AG09309 (cell line): ENCODE data around the gene SLF2.

Experiments
- DNase-seq: peaks from one replicate; pipeline ENCODE4 v3.0.0-alpha.2; 2010; ENCODE audit warnings: low read depth
- H3K4me3 ChIP-seq: 2 replicates; pipeline ENCODE4 v1.5.1; 2011; ENCODE audit warnings: mild to moderate bottlenecking, low read depth, low read length, moderate library complexity; ENCODE audit not compliant: control insufficient read depth
- TF ChIP-seq, protein P1 (sequence below): IDR thresholded peaks from 2 replicates; pipeline ENCODE4 v1.5.1; 2011; ENCODE audit warnings: mild to moderate bottlenecking, low read depth, low read length, inconsistent platforms; ENCODE audit not compliant: insufficient read depth, control insufficient read depth; ENCODE audit errors: missing control alignments

SLF2 gene

DNA sequence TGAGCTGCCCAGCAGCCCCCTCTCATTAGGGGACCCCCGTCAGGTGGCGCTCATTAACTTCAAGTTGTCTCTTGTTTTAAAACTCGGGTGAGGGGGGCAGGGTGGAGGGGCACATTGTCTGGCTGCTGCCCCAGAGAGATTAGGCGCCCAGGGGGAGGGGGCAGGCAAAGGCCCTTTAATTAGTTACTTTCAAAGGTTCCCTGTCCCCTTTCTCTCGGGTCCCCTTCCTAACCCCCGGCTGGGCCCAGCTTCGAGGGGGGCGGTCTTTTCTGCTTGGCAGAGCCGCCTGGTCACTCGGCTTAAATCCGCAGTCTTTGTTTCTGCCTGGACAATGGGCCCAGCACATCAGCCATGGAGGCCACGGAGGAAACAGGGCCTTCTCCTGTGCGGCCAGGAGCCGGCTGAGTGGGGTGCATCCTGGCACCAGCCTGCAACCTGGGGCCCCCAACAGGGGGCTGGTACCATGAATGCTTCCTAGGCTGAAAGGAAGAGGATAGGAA is 38.9 kb upstream of the SLF2 start:
- no peak for DNase-seq
- TF ChIP-seq, protein P1, sequence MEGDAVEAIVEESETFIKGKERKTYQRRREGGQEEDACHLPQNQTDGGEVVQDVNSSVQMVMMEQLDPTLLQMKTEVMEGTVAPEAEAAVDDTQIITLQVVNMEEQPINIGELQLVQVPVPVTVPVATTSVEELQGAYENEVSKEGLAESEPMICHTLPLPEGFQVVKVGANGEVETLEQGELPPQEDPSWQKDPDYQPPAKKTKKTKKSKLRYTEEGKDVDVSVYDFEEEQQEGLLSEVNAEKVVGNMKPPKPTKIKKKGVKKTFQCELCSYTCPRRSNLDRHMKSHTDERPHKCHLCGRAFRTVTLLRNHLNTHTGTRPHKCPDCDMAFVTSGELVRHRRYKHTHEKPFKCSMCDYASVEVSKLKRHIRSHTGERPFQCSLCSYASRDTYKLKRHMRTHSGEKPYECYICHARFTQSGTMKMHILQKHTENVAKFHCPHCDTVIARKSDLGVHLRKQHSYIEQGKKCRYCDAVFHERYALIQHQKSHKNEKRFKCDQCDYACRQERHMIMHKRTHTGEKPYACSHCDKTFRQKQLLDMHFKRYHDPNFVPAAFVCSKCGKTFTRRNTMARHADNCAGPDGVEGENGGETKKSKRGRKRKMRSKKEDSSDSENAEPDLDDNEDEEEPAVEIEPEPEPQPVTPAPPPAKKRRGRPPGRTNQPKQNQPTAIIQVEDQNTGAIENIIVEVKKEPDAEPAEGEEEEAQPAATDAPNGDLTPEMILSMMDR, result no peak
- H3K4me3 ChIP-seq, result no peak overlapping the region

DNA sequence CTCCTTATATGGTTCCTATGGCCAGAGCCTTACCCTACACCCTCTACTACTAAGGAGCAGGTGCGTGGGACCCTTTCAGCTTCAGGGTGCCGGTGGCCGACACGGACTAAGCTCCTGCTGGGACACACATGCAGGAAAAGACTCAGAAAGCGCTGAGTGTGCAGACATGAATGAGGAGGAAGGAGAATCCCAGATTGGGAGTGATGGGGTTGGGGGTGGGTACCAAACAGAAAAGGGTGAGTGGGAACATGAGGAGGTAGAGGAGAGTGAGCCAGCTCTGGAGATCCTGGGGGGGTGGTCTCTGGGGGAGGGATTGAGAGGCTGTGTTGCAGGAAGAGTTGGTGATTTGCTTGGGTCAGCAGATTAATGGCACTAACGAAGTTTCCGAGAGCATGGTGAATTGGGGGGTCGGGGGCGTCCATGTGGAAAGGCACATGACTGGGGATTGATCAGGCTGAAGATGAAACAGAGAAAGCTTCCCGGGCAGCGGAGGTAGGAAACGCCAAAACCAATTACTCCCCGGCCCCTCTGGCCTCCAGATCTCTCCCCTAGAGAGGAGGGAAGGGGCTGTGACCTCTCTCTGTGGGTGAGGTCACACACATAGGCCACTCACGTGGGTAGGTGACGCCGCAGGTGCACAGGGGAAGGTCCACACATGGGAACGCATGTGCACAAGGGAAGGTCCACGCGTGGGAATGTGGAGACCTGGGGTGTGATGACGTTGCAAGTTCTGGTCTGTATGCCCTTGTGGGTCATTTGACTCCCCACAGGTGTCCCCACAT is 37.9 kb upstream of the SLF2 start:
- H3K4me3 ChIP-seq, result no peak overlapping the region
- DNase-seq, result no peak
- TF ChIP-seq, protein P1, result no peak

DNA sequence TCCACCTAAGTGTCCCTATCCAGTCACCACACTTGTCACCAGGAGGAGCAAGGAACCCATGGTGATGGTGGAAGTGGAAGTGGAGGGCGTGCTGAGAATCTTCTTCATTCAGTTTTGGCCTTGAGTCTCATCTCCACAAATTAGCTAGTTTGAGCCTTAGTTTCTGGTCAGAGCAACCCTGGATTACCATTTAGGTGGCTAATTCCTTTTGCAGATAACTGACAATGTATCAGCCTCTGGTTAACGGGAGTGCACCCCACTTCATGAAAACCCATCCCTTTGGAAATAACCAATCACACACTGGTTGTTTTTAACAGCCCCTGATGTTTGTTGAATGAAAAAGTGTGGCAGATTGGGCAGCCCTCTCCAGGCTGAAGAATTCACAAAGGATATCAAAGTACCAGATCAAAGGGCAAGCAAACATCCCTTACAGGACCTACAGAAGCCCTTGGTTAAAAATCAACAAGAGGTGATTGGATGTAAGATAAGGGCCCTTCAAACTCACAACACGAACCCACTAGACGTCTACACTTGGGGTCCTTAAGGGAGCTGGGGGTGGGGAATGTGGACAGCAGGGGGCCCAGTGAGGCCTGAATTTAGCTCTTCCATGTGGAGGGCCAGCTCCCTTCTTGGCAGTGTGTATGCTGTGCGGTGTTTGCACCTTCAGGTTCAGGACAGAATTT is 37.1 kb upstream of the SLF2 start:
- no peak overlapping the region for H3K4me3 ChIP-seq
- DNase-seq, result no peak
- TF ChIP-seq, protein P1, result no peak

DNA sequence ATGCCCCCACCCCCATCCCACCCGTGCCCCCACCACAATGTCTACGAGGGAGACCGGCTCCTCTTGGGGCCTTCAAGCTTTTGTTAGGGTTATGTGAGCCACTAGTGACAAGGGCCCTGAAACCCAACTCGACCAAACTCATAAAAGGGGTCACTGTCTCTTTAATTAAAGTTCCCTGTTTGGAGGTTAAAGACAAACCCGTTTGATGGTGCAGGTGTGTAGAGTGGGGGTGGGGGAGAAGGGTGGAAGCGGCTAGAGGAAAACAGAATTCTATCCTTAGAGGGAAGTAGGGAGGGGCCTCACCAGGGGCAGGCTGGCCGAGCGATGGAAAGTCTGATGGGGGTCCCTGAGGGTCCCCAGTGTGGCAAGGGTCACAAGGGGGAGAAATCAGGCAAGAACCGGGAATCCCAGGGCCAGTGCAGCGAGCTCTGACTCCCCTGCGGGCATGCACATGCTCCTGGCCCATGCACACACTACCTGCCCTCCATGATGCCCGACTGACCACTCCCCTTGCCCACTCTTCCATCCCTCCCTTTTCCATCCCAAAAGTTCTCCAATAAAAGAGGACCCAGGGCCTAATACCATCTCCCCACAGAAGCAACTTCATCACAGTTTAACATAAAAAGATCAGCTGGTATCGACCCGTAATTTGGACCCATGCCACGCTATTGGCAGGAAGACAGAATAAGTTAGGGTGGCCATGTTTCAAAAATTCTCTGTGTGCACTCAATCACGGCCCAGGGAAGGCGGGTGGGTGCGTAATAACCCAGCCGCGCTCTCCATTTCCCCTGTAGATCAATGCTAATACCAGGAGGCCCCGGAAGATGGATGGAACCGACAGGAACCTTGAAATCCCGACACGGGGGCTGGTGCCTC is 35.9 kb upstream of the SLF2 start:
- TF ChIP-seq, protein P1, result no peak
- DNase-seq, result no peak
- no peak overlapping the region for H3K4me3 ChIP-seq

DNA sequence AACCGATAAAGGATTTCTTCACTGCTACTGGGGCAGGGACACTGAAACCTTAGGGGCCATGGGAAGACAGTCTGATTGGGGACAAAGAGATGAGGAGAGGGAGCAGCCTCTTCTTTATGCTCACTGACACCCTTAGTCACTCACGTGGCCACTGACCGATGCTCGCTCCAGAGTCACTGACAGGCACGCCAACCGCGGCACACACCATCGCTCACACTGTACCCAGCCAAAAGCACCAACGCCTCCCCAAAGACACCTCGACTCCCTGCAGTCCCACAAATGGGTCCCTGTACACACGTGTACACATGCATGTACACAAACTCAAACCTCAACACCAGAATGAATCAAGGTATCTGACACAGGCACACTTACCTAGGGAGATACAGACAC is 35.3 kb upstream of the SLF2 start:
- DNase-seq, result no peak
- TF ChIP-seq, protein P1, result no peak
- no peak overlapping the region for H3K4me3 ChIP-seq

DNA sequence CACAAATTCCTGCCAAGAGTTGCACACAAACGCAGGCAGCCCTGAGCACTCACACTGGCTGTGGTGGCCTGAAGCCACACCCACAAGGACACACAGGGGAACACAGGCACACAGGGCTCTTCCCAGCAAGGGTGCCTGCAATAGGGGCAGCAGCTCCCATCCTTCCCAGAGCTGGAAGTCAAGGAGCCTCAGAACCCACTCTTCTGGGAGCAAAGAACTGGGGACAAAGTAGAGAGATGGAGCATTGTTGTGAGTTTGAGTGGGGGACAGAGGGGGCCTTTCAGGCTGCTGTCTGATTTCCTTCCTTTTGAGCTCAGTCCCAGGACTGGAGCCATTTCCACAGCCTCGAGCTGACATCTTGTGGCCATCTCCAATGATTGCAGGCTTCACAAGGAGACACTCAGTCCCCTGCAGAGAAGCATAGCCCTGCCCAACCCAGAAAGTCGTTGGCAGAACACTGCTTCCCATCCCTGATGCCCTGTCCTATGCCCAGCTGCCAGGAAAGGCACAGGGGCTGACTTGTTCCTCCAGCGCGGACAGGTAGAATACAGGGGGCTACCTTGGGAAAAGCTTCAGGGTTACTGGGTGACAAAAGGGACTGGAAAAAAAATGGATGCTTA is 34.4 kb upstream of the SLF2 start:
- TF ChIP-seq, protein P1, result peak; percentile 79
- H3K4me3 ChIP-seq, result no peak overlapping the region
- peak; percentile 42 for DNase-seq
